HG03571 (cell line): ENCODE results near the gene BOC.

Source experiments
- ATAC-seq: cut with Tn5 transposase; IDR thresholded peaks from one replicate; pipeline ENCODE4 v1.9.1; 2021; ENCODE audit not compliant: unreplicated experiment

BOC gene

GRCh38 chr3:113283306-113283705, 71.9 kb downstream of the BOC start:
- ATAC-seq: no peak

- no peak for ATAC-seq
Measured at GRCh38 chr3:113284453-113285050, 73.2 kb downstream of the BOC start.

GRCh38 chr3:113285226-113285625, 73.9 kb downstream of the BOC start:
- ATAC-seq: no peak

GRCh38 chr3:113285741-113286140, 74.4 kb downstream of the BOC start:
- ATAC-seq: no peak

- no peak for ATAC-seq
Measured at GRCh38 chr3:113286524-113286923, 75.2 kb downstream of the BOC start.

- ATAC-seq: no peak
Measured at GRCh38 chr3:113287111-113287802, 75.9 kb downstream of the BOC start.

GRCh38 chr3:113287803-113288648, 76.7 kb downstream of the BOC start:
- ATAC-seq: no peak

GRCh38 chr3:113288881-113289280, 77.5 kb downstream of the BOC start:
- ATAC-seq: no peak

- no peak for ATAC-seq
Measured at GRCh38 chr3:113291572-113291971, 80.2 kb downstream of the BOC start.

GRCh38 chr3:113292933-113293332, 81.6 kb downstream of the BOC start:
- no peak for ATAC-seq

- no peak for ATAC-seq
Measured at GRCh38 chr3:113293348-113293747, 82.0 kb downstream of the BOC start.

- ATAC-seq: no peak
Measured at GRCh38 chr3:113295463-113295862, 84.1 kb downstream of the BOC start.

GRCh38 chr3:113297287-113297686, 85.9 kb downstream of the BOC start:
- ATAC-seq: no peak

GRCh38 chr3:113297841-113298240, 86.5 kb downstream of the BOC start:
- no peak for ATAC-seq

- ATAC-seq: no peak
Measured at GRCh38 chr3:113300596-113300995, 89.2 kb downstream of the BOC start.

GRCh38 chr3:113304102-113304501, 92.7 kb downstream of the BOC start:
- no peak for ATAC-seq

GRCh38 chr3:113304856-113305540, 93.6 kb downstream of the BOC start:
- no peak for ATAC-seq

GRCh38 chr3:113310960-113311359, 99.6 kb downstream of the BOC start:
- ATAC-seq: no peak

GRCh38 chr3:113312416-113312815, 101.1 kb downstream of the BOC start:
- ATAC-seq: no peak

GRCh38 chr3:113314923-113315322, 103.6 kb downstream of the BOC start:
- no peak for ATAC-seq

GRCh38 chr3:113329757-113330156, 118.4 kb downstream of the BOC start:
- no peak for ATAC-seq
